GM19193 (cell line): ENCODE data around the gene ARL15.

ENCODE experiments used
- POLR2A ChIP-seq: IDR thresholded peaks from 4 replicates; pipeline ENCODE4 v1.6.1; 2011; ENCODE audit not compliant: insufficient read depth, insufficient read length; ENCODE audit errors: extremely low read depth

Gene ARL15

GRCh38 chr5:53884417-53884816 lies 426.0 kb downstream of the ARL15 start:
- no peak for TF ChIP-seq POLR2A

GRCh38 chr5:53882676-53883031 lies 427.7 kb downstream of the ARL15 start:
- TF ChIP-seq POLR2A: no peak

DNA sequence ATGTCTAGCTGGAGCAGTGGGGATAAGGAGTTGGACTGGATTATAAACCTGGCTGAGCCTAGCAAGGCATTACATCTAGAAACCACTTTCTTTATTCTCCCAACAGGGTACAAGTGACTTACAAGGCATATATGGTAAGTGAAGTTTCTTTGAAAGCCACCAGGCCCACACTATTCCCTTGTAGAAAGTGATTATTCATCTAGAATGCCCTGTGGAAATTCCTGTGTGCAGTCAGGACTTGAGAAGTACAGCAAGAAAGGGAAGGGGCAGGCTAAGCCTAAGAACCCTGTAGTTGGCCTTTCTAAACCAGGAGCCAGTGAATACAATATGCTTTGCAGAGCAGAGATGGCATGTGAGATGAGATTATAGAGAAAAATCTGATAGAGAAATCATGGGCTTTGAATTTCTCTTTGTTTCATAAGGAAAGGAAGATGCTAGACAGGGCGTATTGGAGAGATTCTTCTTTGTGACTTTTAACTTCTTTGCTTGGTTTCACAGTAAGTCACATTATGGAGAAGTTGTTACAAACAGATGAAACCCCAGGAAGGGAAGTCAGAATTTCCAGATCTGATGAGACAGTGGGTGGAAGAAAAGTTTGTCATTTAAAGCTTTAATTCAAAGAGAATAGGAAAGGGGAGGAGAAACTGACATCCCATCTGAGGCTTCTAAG lies 428.2 kb downstream of the ARL15 start:
- TF ChIP-seq POLR2A: no peak

- TF ChIP-seq POLR2A: no peak
Observed at GRCh38 chr5:53879708-53880323, 430.6 kb downstream of the ARL15 start.

- no peak for TF ChIP-seq POLR2A
Observed at GRCh38 chr5:53878015-53878414, 432.4 kb downstream of the ARL15 start.

- TF ChIP-seq POLR2A: no peak
Observed at GRCh38 chr5:53877243-53877642, 433.1 kb downstream of the ARL15 start.

- no peak for TF ChIP-seq POLR2A
Observed at GRCh38 chr5:53874409-53874808, 436.0 kb downstream of the ARL15 start.

GRCh38 chr5:53873235-53873634 lies 437.1 kb downstream of the ARL15 start:
- no peak for TF ChIP-seq POLR2A

GRCh38 chr5:53871775-53872174 lies 438.6 kb downstream of the ARL15 start:
- no peak for TF ChIP-seq POLR2A

DNA sequence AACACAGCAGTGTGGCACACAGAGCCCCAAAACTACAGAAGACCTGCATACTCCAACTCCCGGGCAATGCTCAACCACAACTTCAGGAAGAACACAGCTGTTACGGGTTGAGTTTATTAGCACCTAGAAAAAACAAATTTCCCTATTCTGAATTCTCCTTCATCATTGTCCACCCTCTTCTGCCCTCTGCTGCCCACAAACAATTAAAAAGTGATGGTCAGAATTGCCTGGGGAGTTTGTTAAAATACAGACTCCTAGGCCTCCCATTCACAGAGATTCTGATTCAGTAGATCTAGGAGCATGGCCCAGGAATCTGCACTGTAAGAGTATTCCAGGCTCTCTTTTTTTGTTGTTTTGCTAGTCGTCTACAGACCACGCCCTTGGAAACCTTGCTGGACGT lies 439.3 kb downstream of the ARL15 start:
- TF ChIP-seq POLR2A: no peak

- TF ChIP-seq POLR2A: no peak
Observed at GRCh38 chr5:53858700-53859456, 451.5 kb downstream of the ARL15 start.

DNA sequence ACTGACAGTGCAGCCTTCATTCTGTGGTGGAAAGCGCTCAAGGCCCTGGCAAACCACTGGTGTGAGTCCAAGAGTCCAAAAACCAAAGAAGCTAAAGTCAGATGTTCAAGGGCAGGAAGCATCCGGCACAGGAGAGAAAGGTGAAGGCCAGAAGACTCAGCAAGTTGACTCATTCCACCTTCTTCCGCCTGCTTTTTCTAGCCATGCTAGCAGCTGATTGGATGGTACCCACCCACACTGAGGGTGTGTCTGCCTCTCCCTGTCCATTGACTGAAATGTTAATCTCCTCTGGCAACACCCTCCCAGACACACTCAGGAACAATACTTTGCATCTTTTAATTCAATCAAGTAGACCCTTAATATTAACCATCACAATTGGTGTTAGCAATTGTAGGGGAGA lies 453.9 kb downstream of the ARL15 start:
- TF ChIP-seq POLR2A: no peak

- no peak for TF ChIP-seq POLR2A
Observed at GRCh38 chr5:53834500-53834899, 475.9 kb downstream of the ARL15 start.
